ENCODE results near the gene RAD51AP1.

RAD51AP1 gene

GRCh38 chr12:4496145-4496838 is 42.4 kb upstream of the RAD51AP1 start:
- H3K4me3 ChIP-seq (ENCODE audit: low read length), result no peak overlapping the region
- peaks cover 3% of the 10 kb centered on the region; the same call in 1 of the 2 replicates for H3K36me3 ChIP-seq (replicated peaks; ENCODE audit: insufficient read depth, low read length)
- no peak overlapping the region for H3K27ac ChIP-seq (ENCODE audit: low read length)
- no peaks in the 10 kb centered on the region for H3K79me2 ChIP-seq (ENCODE audit: low read length)
- no peak overlapping the region for H3K4me2 ChIP-seq (ENCODE audit: low read depth, low read length)
- H3F3A ChIP-seq (ENCODE audit: insufficient read depth, low read length), result no peaks in the 10 kb centered on the region
- no peak overlapping the region for H3K9ac ChIP-seq (ENCODE audit: low read length)
- no peaks in the 10 kb centered on the region for H3K9me3 ChIP-seq (replicated peaks; ENCODE audit: insufficient read depth, low read length)
- H3K4me1 ChIP-seq (ENCODE audit: low read length), result peaks cover 18% of the 10 kb centered on the region
- H3K9me2 ChIP-seq (replicated peaks; ENCODE audit: insufficient read depth, low read length), result no peaks in the 10 kb centered on the region
- no peak for TF ChIP-seq CTCF (IDR thresholded peaks at IDR 0.05; ENCODE audit: low read length)
- no peak for TF ChIP-seq EZH2 (optimal IDR thresholded peaks at IDR 0.05; ENCODE audit: low read depth, low read length)
- no peak for TF ChIP-seq EZH2phosphoT487 (IDR thresholded peaks at IDR 0.05; ENCODE audit: low read length)
- no peaks in the 10 kb centered on the region for H3K27me3 ChIP-seq (replicated peaks; ENCODE audit: insufficient read depth, low read length)
- DNase-seq, result no peak
- no peak overlapping the region for H2AFZ ChIP-seq (ENCODE audit: low read length)
- H4K20me1 ChIP-seq (ENCODE audit: insufficient read depth, low read length), result no peaks in the 10 kb centered on the region

- Histone ChIP-seq H3K27me3 (replicated peaks; ENCODE audit: insufficient read depth, low read length) (no peaks in the 10 kb centered on the region), H3K36me3 (replicated peaks; ENCODE audit: insufficient read depth, low read length) (peaks cover 3% of the 10 kb centered on the region; the same call in 1 of the 2 replicates), H3F3A (ENCODE audit: insufficient read depth, low read length) (no peaks in the 10 kb centered on the region), H3K9ac (ENCODE audit: low read length) (no peak overlapping the region), H2AFZ (ENCODE audit: low read length) (no peak overlapping the region), H4K20me1 (ENCODE audit: insufficient read depth, low read length) (no peaks in the 10 kb centered on the region), H3K4me3 (ENCODE audit: low read length) (no peak overlapping the region), H3K4me2 (ENCODE audit: low read depth, low read length) (no peak overlapping the region), H3K27ac (ENCODE audit: low read length) (no peak overlapping the region), H3K9me3 (replicated peaks; ENCODE audit: insufficient read depth, low read length) (no peaks in the 10 kb centered on the region), H3K9me2 (replicated peaks; ENCODE audit: insufficient read depth, low read length) (no peaks in the 10 kb centered on the region), H3K4me1 (ENCODE audit: low read length) (peaks cover 18% of the 10 kb centered on the region), H3K79me2 (ENCODE audit: low read length) (no peaks in the 10 kb centered on the region)
- TF ChIP-seq EZH2 (optimal IDR thresholded peaks at IDR 0.05; ENCODE audit: low read depth, low read length) (no peak), CTCF (IDR thresholded peaks at IDR 0.05; ENCODE audit: low read length) (no peak), EZH2phosphoT487 (IDR thresholded peaks at IDR 0.05; ENCODE audit: low read length) (no peak)
- no peak for DNase-seq
Measured at GRCh38 chr12:4499186-4499585, 39.5 kb upstream of the RAD51AP1 start.

- H3K9me3 ChIP-seq (replicated peaks; ENCODE audit: insufficient read depth, low read length), result no peaks in the 10 kb centered on the region
Measured at GRCh38 chr12:4505376-4505986, 33.2 kb upstream of the RAD51AP1 start.

More at GRCh38 chr12:4505376-4505986, 33.2 kb upstream of the RAD51AP1 start:
- H3K9ac ChIP-seq (ENCODE audit: low read length), result no peak overlapping the region
- H3K27ac ChIP-seq (ENCODE audit: low read length), result peak overlapping the region; percentile 31; the same call in 1 of the 2 replicates
- H3K36me3 ChIP-seq (replicated peaks; ENCODE audit: insufficient read depth, low read length), result no peaks in the 10 kb centered on the region; the same call in 1 of the 2 replicates
- H3K79me2 ChIP-seq (ENCODE audit: low read length), result no peaks in the 10 kb centered on the region
- H3K9me2 ChIP-seq (replicated peaks; ENCODE audit: insufficient read depth, low read length), result no peaks in the 10 kb centered on the region
- H3K4me2 ChIP-seq (ENCODE audit: low read depth, low read length), result 0 out of 2 replicates have a peak overlapping the region, but pooled peaks have one; percentile 14
- H2AFZ ChIP-seq (ENCODE audit: low read length), result no peak overlapping the region
- no peaks in the 10 kb centered on the region for H3K27me3 ChIP-seq (replicated peaks; ENCODE audit: insufficient read depth, low read length)
- peak; percentile 18 for DNase-seq
- peaks cover 17% of the 10 kb centered on the region; the same call in 1 of the 2 replicates for H3F3A ChIP-seq (ENCODE audit: insufficient read depth, low read length)
- H3K4me3 ChIP-seq (ENCODE audit: low read length), result no peak overlapping the region
- peaks cover 27% of the 10 kb centered on the region for H3K4me1 ChIP-seq (ENCODE audit: low read length)
- TF ChIP-seq CTCF (IDR thresholded peaks at IDR 0.05; ENCODE audit: low read length), result no peak
- no peak for TF ChIP-seq EZH2phosphoT487 (IDR thresholded peaks at IDR 0.05; ENCODE audit: low read length)
- H4K20me1 ChIP-seq (ENCODE audit: insufficient read depth, low read length), result no peaks in the 10 kb centered on the region
